A204.1 (cell line): Measurements from ENCODE around the gene HIPK4.
"Not testable (repeated sequence)": the region's sequence is repeated elsewhere in the genome, so short reads cannot be mapped to it uniquely, and the experiment has no call there.

Experiments
- FAIRE-seq: peaks from 2 replicates; lab custom pipeline; 2012; peaks lifted over from hg19 to GRCh38; lab: Jason Lieb, UNC

HIPK4 gene

GRCh38 chr19:40392894-40393517 is 3.0 kb upstream of the HIPK4 start:
- no peak for FAIRE-seq

- FAIRE-seq, result no peak
Observed at GRCh38 chr19:40392123-40392522, 2.1 kb upstream of the HIPK4 start.

- FAIRE-seq, result no peak
Observed at GRCh38 chr19:40389404-40390083, 437 bp downstream of the HIPK4 start.

GRCh38 chr19:40388481-40388880 is 1.5 kb downstream of the HIPK4 start:
- no peak for FAIRE-seq

- FAIRE-seq, result no peak
Observed at GRCh38 chr19:40387155-40387554, 2.8 kb downstream of the HIPK4 start.

GRCh38 chr19:40383668-40384248 is 6.2 kb downstream of the HIPK4 start:
- FAIRE-seq, result no peak

- no peak for FAIRE-seq
Observed at GRCh38 chr19:40381321-40381720, 8.7 kb downstream of the HIPK4 start.

- no peak for FAIRE-seq
Observed at GRCh38 chr19:40380199-40381037, 9.6 kb downstream of the HIPK4 start.

GRCh38 chr19:40379446-40380198 is 10.4 kb downstream of the HIPK4 start:
- no peak for FAIRE-seq

- no peak for FAIRE-seq
Observed at GRCh38 chr19:40378509-40378908, 11.5 kb downstream of the HIPK4 start.

GRCh38 chr19:40377876-40378385 is 12.1 kb downstream of the HIPK4 start:
- FAIRE-seq, result no peak

- FAIRE-seq, result no peak
Observed at GRCh38 chr19:40376286-40376862, 13.6 kb downstream of the HIPK4 start.

GRCh38 chr19:40374084-40374483 is 15.9 kb downstream of the HIPK4 start:
- no peak for FAIRE-seq

- FAIRE-seq, result no peak
Observed at GRCh38 chr19:40371802-40372122, 18.2 kb downstream of the HIPK4 start.

GRCh38 chr19:40370997-40371801 is 18.8 kb downstream of the HIPK4 start:
- FAIRE-seq, result no peak

GRCh38 chr19:40370253-40370652 is 19.7 kb downstream of the HIPK4 start:
- not testable (repeated sequence) for FAIRE-seq

- no peak for FAIRE-seq
Observed at GRCh38 chr19:40369797-40370196, 20.2 kb downstream of the HIPK4 start.

- FAIRE-seq, result no peak
Observed at GRCh38 chr19:40367577-40368434, 22.2 kb downstream of the HIPK4 start.

- FAIRE-seq, result no peak
Observed at GRCh38 chr19:40366697-40367561, 23.1 kb downstream of the HIPK4 start.
